Hematopoietic multipotent progenitor cell treated with erythropoietin and hydrocortisone succinate and interleukin-3 and kit ligand, for 8 days (in vitro differentiated cells): ENCODE measurements around the gene PAX3.
"Not testable (repeated sequence)": the region's sequence is repeated elsewhere in the genome, so short reads cannot be mapped to it uniquely, and the experiment has no call there.

Source experiments
- DNase-seq: peaks from one replicate; pipeline ENCODE4 v3.0.0-alpha.2; 2015

Gene PAX3

DNA sequence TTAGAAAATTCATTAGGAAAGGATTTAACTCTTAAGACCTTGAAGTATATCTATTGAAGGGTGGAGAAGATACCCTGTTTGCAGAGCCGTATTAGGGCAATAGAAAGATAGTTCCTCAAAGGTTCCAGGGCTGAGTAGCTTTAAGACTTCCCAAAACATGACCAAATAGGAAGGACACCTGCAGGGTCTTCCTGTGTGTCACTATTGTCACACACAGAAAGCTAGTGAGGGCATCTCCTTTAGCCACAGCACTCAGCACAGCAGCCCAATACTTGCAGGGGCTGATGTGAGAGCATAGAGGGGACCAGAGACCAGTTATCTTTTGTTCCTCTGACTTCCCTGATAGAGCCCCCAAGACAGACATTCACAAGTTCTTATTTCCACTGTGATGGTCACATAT, 93.7 kb downstream of the PAX3 start:
- DNase-seq, result no peak

- no peak for DNase-seq
These were observed 95.8 kb downstream of the PAX3 start for GRCh38 chr2:222203041-222203440.

DNA sequence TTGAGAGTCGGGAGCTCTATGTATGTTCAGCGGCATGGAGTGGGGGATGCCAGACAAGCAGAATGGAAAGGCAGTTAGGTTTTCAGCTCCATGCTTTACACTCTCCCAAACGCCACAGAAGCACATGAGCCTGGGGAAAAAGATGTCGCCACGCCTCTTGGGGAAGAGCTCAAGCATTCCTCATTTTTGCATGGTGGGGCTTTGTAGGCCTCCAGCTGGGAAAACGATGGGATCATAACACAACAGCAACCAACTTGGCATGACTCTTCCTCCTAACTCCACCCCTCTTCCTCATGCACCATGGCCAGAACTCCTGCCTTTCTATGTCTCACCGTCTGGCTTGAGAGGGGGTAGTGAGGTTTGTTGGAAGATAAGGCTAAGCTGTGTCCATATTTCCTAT, 102.6 kb downstream of the PAX3 start:
- no peak for DNase-seq

DNA sequence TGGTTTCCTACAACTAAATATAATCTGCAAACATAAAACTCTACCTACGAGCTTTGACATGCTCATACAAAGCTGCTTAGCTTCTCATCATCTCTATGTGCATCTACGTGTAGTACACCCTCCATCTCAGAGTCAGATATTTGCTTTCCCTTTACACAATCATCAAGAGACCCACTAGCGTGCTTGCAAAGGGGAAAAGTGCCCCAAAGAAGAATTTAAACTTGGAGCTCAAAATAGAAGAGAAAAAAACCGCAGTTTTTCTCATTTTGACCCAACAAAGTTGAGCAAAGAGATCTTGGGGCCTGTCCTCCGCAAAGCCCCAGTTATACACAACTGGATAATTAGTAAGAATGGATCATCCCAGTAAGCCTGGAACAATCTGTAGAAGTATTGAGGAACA, 104.1 kb downstream of the PAX3 start:
- DNase-seq, result no peak

DNA sequence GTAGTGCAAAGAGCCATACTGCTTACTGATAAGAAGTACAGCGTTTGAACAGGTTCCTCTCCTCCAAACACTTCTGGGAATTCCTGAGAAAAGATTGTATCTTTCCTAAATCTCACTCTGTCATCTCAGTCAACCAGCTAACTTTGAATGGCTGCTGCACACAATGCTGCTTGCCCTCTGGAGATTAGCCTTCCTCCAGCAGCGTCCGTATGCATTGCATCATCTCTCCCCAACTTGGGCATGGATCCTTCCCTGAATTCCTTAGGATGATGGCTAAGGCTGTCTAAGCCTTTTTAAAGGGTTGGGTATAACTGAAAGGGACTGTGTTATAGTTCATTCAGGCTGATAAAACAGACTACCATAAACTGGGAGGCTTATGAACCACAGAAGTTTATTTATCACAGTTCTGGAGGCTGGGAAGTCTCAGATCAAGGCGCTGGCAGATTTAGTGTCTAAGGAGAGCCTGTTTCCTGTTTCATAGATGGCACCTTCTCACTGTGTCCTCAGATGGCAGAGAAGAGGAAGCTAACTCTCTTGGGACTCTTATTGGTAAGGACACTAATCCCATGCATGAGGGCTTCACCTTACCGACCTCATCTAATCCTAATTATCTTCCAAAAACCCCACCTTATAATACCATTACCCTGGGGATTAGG, 105.3 kb downstream of the PAX3 start:
- no peak for DNase-seq

DNA sequence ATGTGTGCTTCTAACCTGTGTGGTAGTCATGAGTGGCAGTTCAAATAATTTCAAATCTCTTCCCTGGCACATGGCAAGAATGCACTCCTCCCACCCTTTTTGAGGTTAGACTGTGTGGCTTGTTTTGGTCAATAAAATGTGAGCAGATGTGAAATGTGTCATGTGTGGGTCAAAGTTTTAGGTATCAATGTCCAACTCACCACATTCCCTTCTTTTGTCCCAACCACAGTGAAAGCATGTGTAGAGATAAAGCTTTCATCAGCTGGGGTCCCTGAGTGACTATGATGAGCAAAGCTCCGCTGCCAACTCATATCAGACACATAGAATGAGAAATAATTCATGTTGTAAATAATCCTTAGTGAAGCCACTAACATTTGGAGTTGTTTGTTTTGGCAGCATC, 118.2 kb downstream of the PAX3 start:
- no peak for DNase-seq

DNA sequence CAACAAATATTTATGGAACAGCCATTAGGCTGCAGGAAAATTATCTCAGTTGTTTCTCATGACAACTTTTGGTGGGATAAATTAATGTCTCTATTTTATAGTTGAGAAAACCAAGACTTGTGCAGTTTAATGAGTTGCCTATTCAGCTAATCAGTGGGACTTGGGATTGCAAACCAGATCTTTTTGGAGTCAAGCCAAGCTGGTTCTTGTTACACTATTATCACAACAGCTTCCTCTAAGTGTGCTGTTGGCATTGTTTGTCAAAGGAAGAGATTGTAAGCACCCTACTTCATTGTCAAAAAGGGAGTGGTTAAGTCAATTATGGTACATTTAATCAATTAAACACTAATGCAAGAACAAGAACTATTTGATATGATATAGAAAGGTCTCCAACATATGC, 119.2 kb downstream of the PAX3 start:
- no peak for DNase-seq

DNA sequence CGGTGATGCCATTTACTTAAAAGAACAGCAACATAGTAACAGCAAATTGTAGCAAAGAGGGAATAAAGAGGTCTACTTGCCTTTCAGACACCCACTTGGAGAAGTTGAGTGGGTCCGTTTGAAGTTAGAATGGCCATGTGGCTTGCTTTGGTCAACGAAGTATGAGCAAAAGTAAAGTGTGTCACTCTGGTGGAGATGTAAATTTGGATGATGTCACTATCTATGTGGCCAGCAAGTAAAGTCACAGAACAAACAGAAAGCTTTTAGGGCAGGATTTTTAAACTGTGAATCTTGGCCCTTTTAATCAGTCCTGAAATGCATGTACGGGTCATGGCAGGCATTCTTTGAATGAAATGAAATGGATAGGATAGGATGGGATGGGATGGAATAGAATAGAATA, 120.3 kb downstream of the PAX3 start:
- DNase-seq, result no peak

DNA sequence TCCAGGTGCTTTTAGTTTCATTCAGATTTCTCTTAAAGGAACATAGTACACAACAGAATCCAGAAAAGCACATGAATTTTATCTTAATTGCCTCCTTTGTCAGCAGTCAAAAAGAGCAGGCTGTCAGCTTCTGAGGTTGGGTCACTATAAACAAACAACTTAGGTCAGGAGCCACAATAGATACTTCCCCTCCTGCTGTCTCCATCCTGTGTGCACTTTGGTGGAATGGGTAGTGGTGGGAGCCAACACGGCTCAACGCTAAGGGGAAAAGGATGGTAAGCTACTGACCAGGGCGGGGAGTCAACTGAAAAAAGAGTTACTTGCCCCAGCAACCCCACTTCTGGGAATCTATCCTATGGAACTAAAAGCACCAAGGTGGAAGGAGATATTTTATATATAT, 121.9 kb downstream of the PAX3 start:
- DNase-seq, result no peak

DNA sequence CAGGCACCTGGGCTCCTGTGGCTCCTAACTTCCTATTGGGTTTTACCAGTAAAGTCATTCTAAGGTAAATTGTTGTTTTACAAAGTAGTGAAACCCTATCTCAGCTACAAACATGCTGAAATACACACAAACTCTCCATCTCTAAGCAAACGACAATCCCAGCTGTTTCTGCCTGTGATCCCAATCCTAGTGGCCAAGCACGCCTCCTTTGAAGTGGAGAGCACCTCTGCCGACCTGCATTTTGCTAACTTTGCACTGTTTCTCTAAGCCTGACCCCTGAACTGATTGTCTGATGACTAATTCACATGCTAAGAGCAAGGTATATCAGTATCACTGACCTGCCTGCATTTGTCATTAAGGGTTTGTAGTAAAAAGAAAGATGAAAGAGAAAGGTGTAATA, 124.3 kb downstream of the PAX3 start:
- no peak for DNase-seq

DNA sequence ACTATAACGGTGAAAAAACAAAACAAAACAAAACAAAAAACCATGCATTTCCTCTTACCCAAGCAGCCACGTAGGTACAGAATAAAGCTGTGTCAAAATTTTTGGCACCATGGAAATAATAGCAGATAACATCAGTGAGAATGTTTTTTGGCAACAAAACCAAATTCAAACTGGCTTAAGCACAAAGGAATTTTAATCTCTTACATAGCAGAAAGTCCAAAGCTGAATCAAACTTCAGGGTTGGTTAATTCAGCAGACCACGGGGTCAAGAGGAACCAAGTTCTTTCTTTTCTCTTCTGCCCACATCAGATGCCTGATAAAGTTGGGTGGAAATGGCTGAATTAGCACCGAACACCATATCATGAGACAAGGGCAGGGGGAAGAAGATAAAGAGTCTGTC, 129.5 kb downstream of the PAX3 start:
- DNase-seq, result no peak

DNA sequence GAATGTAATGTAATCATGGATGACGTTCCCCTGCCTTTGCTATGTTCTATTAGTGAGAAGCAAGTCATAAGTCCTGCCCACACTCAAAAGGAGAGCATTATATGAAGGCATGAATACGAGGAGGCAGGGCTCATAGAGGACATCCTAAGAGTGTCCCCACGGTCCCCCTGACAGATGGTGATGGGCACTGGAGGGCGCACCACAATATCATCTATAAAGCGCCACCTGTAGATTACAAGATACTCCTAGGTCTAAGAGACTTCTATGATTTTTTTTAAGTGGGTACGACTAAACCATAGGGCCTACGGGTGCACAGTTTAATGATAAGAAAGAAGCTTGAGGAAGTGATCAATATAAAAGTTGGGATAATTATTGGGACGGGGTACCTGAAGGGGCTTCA, 131.0 kb downstream of the PAX3 start:
- no peak for DNase-seq

DNA sequence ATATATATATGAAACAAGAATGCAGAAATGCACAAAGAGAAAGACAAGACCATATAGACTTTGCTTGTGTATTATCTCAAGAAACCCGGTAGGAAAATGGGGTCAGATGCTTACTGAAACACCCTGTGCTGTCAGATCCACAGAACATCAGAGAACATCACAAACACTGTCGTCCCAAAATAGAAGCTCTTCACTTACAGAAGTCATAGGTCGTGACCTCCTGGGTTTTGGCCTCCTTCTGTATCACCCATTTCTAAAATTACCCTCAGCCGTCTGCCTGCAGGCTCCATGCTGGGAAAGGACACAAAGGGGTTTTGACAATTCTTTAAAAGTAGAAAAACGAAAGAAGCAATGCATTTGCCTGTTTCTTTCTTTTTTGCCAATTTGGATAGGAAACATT, 137.9 kb downstream of the PAX3 start:
- no peak for DNase-seq

GRCh38 chr2:222160125-222160524, 138.7 kb downstream of the PAX3 start:
- no peak for DNase-seq

GRCh38 chr2:222159221-222159620, 139.6 kb downstream of the PAX3 start:
- DNase-seq, result no peak

DNA sequence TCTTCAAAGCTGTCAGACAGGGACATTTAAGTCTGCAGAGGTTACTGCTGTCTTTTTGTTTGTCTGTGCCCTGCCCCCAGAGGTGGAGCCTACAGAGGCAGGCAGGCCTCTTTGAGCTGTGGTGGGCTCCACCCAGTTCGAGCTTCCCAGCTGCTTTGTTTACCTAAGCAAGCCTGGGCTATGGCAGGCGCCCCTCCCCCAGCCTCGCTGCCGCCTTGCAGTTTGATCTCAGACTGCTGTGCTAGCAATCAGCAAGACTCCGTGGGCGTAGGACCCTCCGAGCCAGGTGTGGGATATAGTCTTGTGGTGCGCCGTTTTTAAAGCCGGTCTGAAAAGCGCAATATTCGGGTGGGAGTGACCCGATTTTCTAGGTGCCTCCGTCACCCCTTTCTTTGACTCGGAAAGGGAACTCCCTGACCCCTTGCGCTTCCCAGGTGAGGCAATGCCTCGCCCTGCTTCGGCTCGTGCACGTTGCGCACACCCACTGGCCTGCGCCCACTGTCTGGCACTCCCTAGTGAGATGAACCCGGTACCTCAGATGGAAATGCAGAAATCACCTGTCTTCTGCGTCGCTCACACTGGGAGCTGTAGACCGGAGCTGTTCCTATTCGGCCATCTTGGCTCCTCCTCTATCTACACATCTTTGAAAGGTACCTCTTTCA, 143.7 kb downstream of the PAX3 start:
- DNase-seq, result not testable (repeated sequence)
